Hematopoietic multipotent progenitor cell (in vitro differentiated cells): ENCODE results near the gene SLC25A40. TPM values are rescaled to one million over a fixed set of nuclear protein-coding genes. Genes with fewer than 3 reads are reported as not detected.
"Not testable (repeated sequence)": the region's sequence is repeated elsewhere in the genome, so short reads cannot be mapped to it uniquely, and the experiment has no call there.

Experiments used
- DNase-seq, 3 donors: peaks; one replicate each; pipeline ENCODE4 v3.0.0-alpha.2; 2011 to 2015; ENCODE audit warnings: low read depth in 2 of 3, low spot score in 2 of 3
- total RNA-seq: library from RNA; depleted of rRNA; stranded (reverse); fragments of >200 nt; gene quantifications from one replicate; pipeline ENCODE4 v1.2.3, GENCODE V29; 2012

SLC25A40 gene
- total RNA-seq, 1 donor: 7.8 TPM

GRCh38 chr7:87873328-87873727 lies 2.8 kb downstream of the SLC25A40 start:
- not testable (repeated sequence) for DNase-seq

DNA sequence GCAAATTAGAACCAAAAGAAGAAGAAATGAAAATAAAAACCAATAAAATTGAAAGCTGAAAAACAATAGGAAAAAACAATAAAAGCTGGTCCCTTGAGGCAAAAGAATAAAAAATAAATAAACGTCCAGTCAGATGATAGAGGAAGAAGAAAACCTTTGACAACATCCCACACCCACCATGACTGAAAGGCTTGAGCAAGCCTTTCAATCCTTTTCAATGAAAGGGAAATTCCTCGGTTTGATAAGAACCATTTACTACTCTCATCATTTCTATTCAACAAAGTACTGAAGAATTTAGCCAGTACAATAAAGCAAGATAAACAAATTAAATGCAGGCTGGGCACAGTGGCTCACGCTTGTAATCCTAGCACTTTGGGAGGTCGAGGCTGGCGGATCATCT lies 3.8 kb downstream of the SLC25A40 start:
- no peak for DNase-seq

- DNase-seq: no peak
Observed at GRCh38 chr7:87870471-87870870, 5.7 kb downstream of the SLC25A40 start.

GRCh38 chr7:87866533-87866932 lies 9.6 kb downstream of the SLC25A40 start:
- DNase-seq: not testable (repeated sequence)

DNA sequence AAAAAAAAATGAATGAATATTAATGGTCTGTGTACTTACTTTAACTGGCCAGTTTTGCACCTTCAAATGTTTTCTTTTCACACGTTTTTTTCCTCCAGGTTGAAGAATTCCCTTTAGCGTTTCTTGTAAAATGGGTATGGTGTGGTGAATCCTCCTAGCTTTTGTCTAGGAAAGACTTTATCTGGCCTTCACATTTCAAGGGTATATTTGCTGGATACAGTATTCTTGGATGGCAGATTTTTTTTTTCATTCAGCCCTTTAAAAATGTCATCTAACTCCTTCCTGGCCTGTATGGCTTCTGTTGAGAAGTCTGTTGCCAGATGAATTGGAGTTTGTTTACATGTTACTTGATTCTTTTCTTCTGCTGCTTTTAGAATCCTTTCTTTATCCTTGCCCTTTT lies 10.1 kb downstream of the SLC25A40 start:
- DNase-seq: peak in 1 of 3 donors; percentile 17

DNA sequence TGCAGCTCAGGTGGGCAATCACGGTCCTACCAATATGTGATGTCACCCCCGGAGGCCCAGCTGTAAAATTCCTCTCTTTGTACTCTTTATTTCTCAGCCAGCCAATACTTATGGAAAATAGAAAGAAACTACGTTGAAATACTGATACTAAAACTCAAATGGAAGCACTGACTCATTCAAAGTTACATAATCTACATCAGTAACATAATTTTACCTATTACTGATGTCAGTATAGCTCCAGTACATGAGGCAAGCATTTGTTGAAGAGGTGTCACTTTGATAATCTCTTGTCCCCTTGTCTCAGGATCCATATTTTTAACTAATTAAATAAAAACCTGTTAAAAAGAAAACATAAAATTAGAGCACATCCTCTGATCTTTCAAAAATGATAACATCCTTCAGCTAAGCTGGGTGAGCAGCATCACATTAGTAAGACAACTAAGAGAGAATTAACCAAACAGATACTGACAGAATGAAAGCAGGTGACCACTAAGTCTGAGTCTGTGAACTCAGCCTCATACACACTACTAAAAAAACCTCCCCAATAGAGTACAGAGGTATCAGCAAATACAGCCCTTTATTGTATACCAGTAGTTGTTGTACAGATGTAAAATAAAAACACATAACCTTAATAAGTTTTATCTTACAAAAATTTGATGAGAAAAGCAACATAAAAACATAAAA lies 17.6 kb downstream of the SLC25A40 start:
- DNase-seq: no peak

- no peak for DNase-seq
Observed at GRCh38 chr7:87853237-87853864, 22.8 kb downstream of the SLC25A40 start.

DNA sequence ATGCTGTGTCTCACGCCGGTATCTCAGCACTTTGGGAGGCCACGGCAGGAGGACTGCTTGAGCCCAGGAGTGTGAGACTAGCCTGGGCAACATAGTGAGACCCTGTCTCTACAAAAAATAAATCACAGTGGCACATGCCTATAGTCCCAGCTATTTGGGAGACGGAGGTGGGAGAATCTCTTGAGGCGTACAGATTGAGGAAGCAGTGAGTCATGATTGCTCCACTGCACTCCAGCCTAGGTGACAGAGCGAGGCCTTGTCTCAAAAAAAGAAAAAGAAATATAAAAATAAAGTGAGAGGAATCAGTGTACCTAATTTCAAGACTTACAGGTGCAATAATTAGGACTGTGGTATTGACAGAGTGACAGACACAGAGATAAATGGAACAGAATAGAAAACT lies 23.9 kb downstream of the SLC25A40 start:
- no peak for DNase-seq

GRCh38 chr7:87850836-87851593 lies 25.1 kb downstream of the SLC25A40 start:
- no peak for DNase-seq

- DNase-seq: no peak
Observed at GRCh38 chr7:87837597-87837996, 38.6 kb downstream of the SLC25A40 start.

DNA sequence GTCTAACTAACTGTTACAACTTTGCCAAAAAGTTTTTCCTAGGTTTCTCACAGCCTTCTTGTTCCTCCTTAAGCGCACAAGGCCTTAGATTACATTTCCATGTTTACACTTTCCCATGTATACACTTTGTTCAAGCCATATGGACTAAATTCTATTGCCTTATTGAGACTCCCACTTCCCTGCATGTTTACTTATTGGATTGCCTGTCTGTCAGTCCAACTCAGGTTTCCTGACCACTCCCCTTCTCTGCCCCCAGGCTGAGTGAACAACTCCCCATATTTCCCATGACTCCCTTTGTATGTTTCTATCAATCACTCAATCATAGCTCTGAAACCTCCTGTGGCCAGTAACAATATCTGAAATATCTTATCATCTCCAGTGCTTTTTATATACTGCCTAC lies 43.0 kb downstream of the SLC25A40 start:
- no peak for DNase-seq

GRCh38 chr7:87831097-87831496 lies 45.1 kb downstream of the SLC25A40 start:
- DNase-seq: no peak

GRCh38 chr7:87828383-87828782 lies 47.8 kb downstream of the SLC25A40 start:
- not testable (repeated sequence) for DNase-seq

DNA sequence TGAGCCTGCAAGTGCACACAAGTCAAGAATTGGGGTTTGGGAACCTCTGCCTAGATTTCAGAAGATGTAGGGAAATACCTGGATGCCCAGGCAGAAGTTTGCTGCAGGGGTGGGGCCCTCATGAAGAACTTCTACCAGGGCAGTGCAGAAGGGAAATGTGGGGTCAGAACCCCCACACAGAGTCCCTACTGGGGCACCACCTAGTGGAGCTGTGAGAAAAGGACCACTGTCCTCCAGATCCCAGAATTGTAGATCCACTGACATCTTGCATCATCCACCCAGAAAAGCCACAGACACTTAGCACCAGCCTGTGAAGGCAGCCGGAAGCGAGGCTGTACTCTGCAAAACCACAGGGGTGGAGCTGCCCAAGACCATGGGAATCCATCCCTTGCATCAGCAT lies 50.8 kb downstream of the SLC25A40 start:
- DNase-seq: not testable (repeated sequence)

- DNase-seq: not testable (repeated sequence)
Observed at GRCh38 chr7:87822056-87822455, 54.1 kb downstream of the SLC25A40 start.

GRCh38 chr7:87818336-87818735 lies 57.8 kb downstream of the SLC25A40 start:
- DNase-seq: no peak

GRCh38 chr7:87816389-87816788 lies 59.8 kb downstream of the SLC25A40 start:
- DNase-seq: peak in 2 of 3 donors; percentile 4 to 55

GRCh38 chr7:87810726-87811125 lies 65.4 kb downstream of the SLC25A40 start:
- no peak for DNase-seq

GRCh38 chr7:87810130-87810529 lies 66.0 kb downstream of the SLC25A40 start:
- no peak for DNase-seq

DNA sequence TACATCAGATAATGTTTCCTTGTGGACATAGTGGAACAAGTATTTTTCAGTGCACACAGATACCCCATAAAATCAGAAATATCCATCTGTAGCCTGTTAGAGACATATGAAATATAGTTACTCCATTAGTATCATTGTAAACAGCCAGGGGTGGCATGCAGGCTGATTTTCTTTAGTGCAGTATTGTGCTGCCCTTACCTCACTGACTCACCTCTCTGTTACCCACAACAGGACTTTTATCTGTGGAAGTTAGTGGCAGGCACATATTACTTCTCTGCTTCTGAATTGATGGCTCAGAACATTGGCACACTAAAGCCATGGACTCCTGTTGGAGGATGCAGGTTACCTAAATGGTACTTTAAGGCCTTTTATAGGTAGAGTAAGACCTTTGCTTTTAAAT lies 70.0 kb downstream of the SLC25A40 start:
- no peak for DNase-seq

- peak; percentile 6 to 68 (median 35) for DNase-seq
Observed at GRCh38 chr7:87797798-87798403, 78.3 kb downstream of the SLC25A40 start.
